Neural progenitor cell (in vitro differentiated cells): ENCODE measurements around the gene CWC22.

Source experiments
- CTCF ChIP-seq: fragments of 200-600 bp; sonication (generic); IDR thresholded peaks from 2 replicates; pipeline ENCODE4 v1.5.1; 2017; ENCODE audit warnings: antibody characterized with exemption, mild to moderate bottlenecking
- EZH2 ChIP-seq: fragments of 200-600 bp; sonication (generic); IDR thresholded peaks from 2 replicates; pipeline ENCODE4 v1.6.1; 2017; ENCODE audit warnings: antibody characterized with exemption, mild to moderate bottlenecking, moderate library complexity
- EZH2phosphoT487 ChIP-seq: fragments of 200-600 bp; sonication (generic); IDR thresholded peaks from 2 replicates; pipeline ENCODE4 v1.6.1; 2017; ENCODE audit warnings: antibody characterized with exemption

GRCh38 chr2:179983250-179983932 lies 23.7 kb downstream of the CWC22 start:
- TF ChIP-seq CTCF (no peak), EZH2 (no peak), EZH2phosphoT487 (no peak)
